Ecto neural progenitor cell (in vitro differentiated cells): Measurements from ENCODE around the gene INTS11.

ENCODE experiments used
- DNase-seq: peaks from one replicate; pipeline ENCODE4 v3.0.0-alpha.2; 2018; ENCODE audit warnings: low spot score

Gene INTS11

GRCh38 chr1:1357871-1358432, 33.5 kb upstream of the INTS11 start:
- no peak for DNase-seq

DNA sequence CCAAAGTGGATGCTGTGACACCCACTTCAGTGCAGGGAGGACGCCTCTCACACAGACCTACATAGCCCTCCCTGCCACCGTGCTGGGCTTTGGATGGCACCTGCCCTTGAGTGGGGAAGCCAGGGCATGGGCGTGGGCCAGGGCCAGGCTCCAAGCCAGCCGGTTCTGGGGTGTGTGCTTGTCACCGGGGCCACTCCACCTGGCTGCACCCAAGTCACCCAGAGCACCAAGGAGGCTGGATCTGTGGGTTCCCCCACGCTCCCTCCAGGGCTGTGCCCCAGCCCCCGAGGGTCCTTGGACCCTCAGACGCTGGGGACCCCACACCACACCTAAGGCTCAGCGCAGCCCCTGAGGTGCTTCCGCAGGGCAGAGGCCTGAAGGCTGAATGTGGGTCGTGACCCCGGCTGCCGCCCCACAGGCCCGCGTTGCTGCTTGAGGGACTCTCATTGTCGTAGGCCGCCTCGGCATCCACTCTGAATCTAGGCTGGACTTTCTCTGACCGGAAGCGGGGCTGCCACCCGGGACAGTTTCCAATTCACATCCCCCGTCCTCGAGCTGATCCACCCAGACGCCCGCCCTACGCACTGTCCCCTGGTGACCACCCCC, 32.4 kb upstream of the INTS11 start:
- DNase-seq, result peak; percentile 69

- no peak for DNase-seq
Measured at GRCh38 chr1:1356166-1356795, 31.8 kb upstream of the INTS11 start.

- no peak for DNase-seq
Measured at GRCh38 chr1:1355416-1355815, 31.0 kb upstream of the INTS11 start.

DNA sequence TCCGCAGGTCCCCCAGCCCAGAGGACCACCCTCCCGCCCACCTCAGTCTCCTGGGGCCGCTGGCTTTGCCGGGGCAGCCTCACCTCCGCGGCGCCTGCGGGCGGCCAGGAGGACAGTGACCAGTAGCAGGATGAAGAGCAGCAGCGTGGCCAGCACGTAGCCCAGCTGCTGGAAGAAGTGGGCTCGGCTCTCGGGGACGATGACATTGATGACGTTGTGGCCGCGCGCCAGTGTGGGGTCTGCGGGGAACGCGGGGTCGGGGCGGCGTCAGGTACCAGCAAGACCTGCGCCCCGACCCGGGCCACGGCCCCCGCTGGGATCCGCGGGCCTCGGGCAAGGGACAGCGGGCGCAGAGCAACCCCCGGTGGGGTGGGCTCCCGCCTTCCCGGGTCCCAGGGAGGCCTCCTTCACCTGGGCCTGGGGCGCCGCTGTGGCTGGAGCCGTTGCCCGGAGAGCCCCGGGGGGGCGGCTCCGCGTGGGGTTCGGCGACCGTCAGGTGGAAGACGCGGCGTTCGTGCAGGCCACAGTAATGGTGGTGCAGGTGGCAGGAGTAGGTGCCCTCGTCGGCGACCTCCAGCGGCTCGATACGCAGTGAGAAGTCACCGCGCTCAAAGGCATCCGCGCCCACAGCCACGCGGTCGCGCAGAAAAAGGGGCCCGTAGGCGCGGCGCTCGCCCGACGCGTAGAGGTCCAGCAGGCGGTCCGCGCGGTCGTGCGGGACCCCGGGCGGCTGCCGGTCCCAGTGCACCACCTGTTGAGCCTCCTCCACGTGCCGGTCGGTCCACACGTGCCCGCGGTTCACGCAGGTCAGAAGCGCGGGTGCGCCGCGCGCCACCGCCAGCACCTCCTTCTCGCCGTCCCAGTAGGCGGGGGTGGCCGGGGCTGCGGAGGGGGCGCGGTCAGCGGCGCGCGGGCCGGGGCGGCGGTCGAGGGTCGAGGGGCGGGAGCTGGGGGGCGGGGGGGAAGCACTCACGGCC, 30.1 kb upstream of the INTS11 start:
- peak; percentile 64 for DNase-seq

DNA sequence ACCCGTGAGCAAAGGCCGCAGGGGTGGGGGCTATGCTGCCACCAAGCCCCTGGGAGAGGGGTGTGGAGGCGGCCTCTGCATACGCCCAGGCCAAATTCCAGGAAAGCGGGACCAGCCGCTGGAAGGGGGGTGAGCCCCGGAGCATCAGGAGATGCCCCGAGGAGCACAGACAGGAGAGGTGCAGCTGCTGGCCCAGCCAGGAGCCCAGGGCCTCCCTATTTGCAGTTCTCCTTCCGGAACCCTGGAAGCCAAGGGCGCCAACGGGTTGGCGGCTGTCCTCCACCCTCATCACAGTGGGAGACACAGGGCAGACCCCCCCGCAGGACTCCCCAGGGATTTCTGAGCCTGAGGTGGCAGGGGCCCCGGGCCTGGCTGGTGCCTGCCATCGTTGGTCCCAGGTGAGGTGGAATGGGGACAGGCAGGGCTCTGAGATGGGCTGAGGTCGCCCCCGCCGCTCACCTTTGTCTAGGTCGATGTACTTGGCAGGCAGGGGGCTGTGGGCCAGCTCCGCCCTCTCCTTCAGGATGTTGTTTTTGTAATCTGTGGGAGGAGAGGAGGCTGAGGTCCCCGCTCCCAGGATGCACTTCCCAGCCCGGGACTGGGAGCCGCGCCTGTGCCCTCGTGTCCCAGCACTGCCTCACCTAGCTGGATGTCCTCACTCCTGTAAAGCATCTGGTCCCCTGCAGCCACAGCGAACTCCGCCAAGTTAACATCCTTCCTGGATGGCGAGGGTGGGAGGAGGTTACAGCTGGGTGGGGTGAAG, 29.1 kb upstream of the INTS11 start:
- DNase-seq, result no peak

DNA sequence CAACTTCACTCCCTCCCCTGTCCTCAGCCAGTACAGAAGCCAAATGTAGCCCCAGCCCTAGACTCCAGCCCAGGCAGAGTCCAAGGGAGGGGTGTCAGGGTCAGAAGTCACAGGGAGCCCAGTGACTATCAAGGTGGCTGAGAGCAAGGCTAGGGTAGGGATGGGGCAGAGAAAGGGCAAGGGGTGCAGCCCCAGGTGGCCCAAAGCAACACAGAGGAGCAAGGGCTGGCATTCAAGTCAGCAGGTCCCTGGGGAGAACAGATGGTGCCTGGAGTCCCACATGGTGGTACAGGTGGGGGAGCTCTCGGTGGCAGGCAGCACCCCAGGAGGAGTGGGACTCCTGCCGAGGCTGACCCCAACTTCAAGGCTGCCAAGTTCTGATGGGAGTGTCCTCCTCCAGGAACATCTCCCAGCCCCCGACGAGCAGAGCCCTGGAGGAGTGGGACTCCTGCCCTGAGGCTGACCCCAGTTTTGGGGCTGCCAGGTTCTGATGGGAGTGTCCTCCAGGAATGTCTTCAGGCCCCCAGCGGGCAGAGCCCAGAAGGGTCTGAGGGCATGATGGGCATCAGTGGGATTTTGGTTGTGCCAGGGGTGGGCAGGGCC, 28.4 kb upstream of the INTS11 start:
- no peak for DNase-seq

DNA sequence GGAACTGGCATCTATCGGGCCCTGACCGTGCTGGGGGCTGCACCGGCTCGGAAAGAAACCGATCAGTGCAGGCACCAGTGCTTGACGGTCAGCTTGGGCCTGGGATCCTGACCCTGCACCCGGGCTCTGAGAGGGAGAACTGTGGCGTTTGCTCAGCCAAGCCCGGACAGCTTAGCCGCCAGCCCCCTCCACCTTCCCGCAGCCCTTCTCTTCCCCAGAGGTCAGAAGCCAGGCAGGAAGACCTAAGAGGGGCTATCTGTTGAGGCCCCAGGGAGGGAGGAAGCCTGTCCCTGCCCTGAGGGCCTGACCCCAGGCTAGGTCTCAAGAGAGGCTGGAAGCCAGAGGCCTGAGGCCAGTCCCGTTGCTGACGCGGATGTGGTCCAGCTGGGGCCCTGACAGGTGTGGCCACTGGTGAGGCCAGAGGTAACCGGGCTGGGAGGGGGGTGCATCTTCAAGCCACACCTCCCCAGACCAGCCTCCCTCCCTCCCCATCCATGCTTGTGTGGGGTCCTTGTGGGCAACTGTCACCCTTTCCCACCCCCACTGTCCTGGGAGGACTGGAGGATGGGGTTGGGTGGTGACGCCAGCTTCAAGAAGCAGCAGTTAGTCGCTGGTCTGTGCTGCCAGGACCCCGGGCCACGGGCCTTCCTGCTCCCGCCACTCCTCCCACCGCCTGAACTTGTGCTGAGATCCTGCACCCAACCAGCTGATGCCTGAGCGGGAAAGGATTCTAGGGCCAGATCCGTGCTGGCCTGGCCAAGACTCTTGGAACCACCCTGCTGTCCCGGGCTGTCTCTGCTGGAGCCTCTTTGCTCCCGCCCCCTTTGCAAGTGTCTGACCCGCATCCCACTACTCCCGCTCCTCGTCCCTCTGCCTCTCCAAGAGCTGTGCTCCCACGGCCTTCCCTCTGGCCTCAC, 27.3 kb upstream of the INTS11 start:
- DNase-seq, result peak; percentile 65

- DNase-seq, result peak; percentile 85
Measured at GRCh38 chr1:1349256-1350012, 25.0 kb upstream of the INTS11 start, which contains the start of gene DVL1. Gene DVL1 (minus strand): TSS chr1:1349418. CDS start chr1:1349065, 353 bp downstream.

- peak; percentile 61 for DNase-seq
Measured at GRCh38 chr1:1348420-1349255, 24.2 kb upstream of the INTS11 start.

DNA sequence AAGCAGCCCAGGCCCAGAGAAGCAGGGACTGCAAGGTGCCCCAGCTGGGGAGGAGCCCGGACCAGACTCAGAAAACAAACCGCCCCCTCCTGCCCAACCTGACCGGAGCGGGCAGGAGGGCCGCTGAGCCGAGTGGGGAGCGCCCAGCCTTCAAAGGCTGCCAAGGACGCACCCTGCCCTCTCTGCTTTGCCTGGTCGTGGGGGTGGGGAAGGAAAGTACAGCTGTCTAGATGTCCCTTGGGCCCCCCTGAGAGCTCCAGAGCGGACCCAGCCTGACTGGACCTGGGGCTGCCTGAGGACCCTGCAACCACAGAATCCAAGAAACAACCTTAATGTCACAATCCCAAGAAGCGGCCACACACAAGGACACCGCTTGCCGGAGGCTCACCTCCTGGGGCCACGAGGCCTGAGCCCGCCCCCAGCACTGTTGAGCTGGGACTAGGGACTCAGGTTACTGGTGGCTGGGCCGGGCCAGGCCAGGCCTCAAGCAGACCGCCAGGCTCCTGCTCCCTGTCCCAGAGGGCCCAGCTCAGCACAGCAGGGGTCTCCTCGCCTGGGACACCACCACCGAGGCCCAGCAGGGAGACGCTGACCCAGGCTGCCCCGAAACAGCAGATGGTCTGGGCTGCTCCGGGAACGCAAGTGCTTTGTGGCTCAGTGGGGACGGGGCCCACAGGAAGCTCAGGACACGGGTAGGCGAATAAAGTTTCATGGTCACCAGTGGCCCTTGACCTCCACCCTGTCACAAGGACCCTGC, 23.4 kb upstream of the INTS11 start:
- DNase-seq, result peak; percentile 66

- no peak for DNase-seq
Measured at GRCh38 chr1:1347026-1347595, 22.7 kb upstream of the INTS11 start.

GRCh38 chr1:1346501-1346890, 22.0 kb upstream of the INTS11 start:
- DNase-seq, result no peak

DNA sequence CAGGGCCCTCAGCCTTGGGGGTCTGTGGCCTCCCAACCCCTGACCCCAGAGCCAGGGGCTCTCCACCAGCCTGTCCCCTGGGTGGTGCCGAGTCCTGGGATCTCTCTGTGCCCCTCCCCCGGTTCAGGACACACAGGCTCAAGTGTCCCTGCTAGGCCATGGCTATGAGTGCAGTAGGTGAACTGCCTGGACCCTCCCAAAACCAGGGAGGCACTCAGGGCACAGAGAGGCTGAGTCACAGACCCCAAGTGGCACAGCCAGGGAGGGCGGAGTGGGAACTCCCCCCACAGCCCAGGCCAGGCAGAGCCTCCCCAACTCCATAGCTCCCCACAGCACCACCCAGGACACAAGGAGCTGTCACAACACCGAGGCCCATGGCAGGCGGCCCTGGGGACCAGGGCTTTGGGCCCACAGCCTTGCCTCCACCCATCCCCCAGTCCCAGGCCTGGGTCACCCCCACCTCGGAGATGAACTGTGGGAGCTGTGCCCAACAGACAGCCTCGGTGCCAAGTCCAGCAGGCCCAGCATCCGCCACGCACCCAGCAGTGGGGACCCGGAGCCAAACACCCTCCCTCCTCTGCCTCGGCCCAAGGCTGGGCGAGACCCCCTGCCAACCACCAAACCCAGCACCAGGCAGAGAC, 21.5 kb upstream of the INTS11 start:
- no peak for DNase-seq

DNA sequence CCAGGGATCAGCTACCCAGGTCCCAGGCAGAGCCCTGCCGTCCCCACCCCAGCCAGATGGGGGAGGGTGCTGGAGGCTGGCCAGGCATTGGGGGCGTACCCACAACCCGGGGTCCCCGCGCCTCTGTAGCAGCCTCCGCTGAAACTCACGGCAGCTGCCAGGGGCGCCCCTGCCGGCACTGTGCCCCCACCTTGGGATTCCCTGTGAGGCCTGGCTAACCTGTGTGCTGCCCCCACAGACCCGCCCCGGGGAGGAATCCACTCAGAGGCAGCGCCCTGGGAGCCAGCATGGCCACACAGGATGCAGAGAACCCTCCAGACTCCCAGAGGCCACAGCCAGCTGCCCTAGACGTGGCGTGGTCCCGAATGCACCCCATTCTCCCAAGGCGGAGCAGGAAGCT, 20.9 kb upstream of the INTS11 start:
- no peak for DNase-seq

DNA sequence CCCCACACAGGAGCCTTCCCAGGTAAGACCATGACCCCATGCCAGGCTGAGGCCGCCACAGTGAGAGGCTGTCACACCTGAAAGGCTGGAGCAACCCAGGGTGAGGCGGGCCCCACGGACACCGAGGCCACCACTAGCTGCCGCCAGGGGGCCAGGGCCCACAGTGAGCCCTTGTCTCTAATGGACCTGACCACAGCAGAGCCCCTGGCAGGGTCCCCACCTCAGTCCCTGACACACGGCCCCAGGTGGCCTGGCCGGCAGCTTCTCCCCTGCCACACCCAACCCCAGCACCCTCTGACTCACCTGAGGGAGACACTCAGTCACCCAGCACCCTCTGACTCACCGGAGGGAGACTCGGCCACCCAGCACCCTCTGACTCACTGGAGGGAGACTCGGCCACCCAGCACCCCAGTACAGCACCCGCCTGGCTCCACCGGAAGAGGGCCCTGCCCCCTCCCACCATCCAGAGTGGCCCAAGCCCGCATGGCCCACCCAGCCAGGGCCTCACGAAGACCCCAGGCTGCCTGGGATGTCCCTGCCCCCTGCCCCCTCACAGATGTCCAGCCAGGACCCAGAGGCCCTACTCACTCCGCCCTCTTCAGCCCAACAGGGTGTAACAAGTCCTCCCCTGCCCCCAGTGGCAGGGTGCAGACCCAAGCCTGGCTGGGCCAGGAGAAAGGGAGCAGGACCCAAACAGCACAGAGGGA, 20.3 kb upstream of the INTS11 start:
- DNase-seq, result no peak
